Prostate gland (tissue), 2 donors: Measurements from ENCODE around the gene CCND1. TPM values are rescaled to one million over a fixed set of nuclear protein-coding genes. Genes with fewer than 3 reads are reported as not detected.

ENCODE experiments used
- DNase-seq: peaks from one replicate; pipeline ENCODE4 v3.0.0-alpha.2; 2019; ENCODE audit warnings: low spot score
- H3K27ac ChIP-seq, 2 donors: fragments of 200-600 bp; sonication (generic); 2 replicates each; pipeline ENCODE4 v1.5.1; 2017 to 2019
- H3K27me3 ChIP-seq: fragments of 200-600 bp; sonication (generic); replicated peaks from 2 replicates; pipeline ENCODE4 v1.5.1; 2019; ENCODE audit not compliant: insufficient read depth
- H3K36me3 ChIP-seq, 2 donors: fragments of 200-600 bp; sonication (generic); 1 replicate in 1 of 2; 2 replicates in 1 of 2; pipeline versions ENCODE4 v1.5.1 to v1.8.1; 2017 to 2019
- H3K4me1 ChIP-seq: fragments of 200-600 bp; sonication (generic); replicated peaks from 2 replicates; pipeline ENCODE4 v1.5.1; 2019
- H3K4me3 ChIP-seq, 2 donors: fragments of 200-600 bp; sonication (generic); 2 replicates each; pipeline ENCODE4 v1.5.1; 2017 to 2019
- H3K9me3 ChIP-seq: fragments of 200-600 bp; sonication (generic); 2 replicates; pipeline ENCODE4 v1.5.1; 2017
- CTCF ChIP-seq, 4 experiments: fragments of 200-600 bp in 2 of 4; fragments of 450-650 bp in 2 of 4; sonication (generic) in 2 of 4; IDR thresholded peaks; 1 replicate in 3 of 4; 2 replicates in 1 of 4; pipeline ENCODE4 v1.5.1; 2016 to 2019; ENCODE audit warnings: antibody characterized with exemption in 4 of 4, mild to moderate bottlenecking in 2 of 4, moderate library complexity in 2 of 4
- POLR2A ChIP-seq: fragments of 450-650 bp; IDR thresholded peaks from one replicate; pipeline ENCODE4 v1.6.1; 2016; ENCODE audit warnings: antibody characterized with exemption, mild to moderate bottlenecking
- POLR2AphosphoS5 ChIP-seq: sonication (generic); formaldehyde crosslinking; IDR thresholded peaks from one replicate; pipeline ENCODE4 v1.6.1; 2017; ENCODE audit warnings: antibody characterized with exemption
- WGBS: methylation state at CpG from one replicate; pipeline ENCODE4 v1.1.5; 2018; 5-methylcytosine and 5-hydroxymethylcytosine counted together
- intact Hi-C: fragments of 100-400 bp; cut with DNase I; formaldehyde crosslinking; loops from one replicate; pipeline ENCODE4 v1.14.2; 2022
- total RNA-seq, 2 donors: library from RNA; depleted of rRNA; stranded (reverse); fragments of >200 nt; gene quantifications; one replicate each; pipeline ENCODE4 v1.1.0, GENCODE V29; 2016

The CCND1 gene
- total RNA-seq, 2 donors from 2014 or later: 69.2 to 188 TPM

- WGBS: 67% methylated on average over 17 of the region's 17 CpGs
- TF ChIP-seq CTCF (IDR thresholded peaks at IDR 0.05) (no peak), POLR2A (no peak), POLR2AphosphoS5 (no peak)
- Histone ChIP-seq H3K27me3 (no peaks in the 10 kb centered on the region), H3K36me3 (no peaks in the 10 kb centered on the region), H3K9me3 (no peaks in the 10 kb centered on the region), H3K4me3 (no peak overlapping the region), H3K4me1 (no peaks in the 10 kb centered on the region), H3K27ac (no peak overlapping the region)
- intact Hi-C loops: no loop called here
- DNase-seq: no peak
Measured at GRCh38 chr11:69611548-69612526, 29.1 kb upstream of the CCND1 start.

DNA sequence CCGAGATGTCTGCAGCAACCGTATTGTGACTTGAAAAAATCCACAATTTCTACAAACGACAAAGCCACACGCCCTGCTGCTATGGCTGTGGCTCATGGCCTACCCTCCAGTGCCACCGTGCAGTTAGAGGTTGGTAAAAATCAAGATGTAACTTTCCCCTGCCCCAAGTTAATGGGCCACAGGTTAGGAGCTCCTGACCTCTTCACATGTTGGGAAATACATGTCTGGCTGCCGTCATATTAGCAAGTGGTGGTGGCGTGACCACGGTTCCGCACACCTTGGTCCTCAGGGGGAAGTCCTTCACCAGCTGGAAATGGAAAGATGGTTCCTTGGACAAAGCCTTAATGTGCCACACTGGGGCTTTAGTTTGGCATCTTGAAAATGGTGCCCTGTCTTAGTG, 27.4 kb upstream of the CCND1 start:
- TF ChIP-seq CTCF (IDR thresholded peaks at IDR 0.05) (no peak), POLR2AphosphoS5 (no peak), POLR2A (no peak)
- WGBS: 94% methylated on average over 9 of the region's 9 CpGs
- no peaks in the 10 kb centered on the region for H3K27me3 ChIP-seq
- no peak for DNase-seq
- no peaks in the 10 kb centered on the region for H3K36me3 ChIP-seq
- H3K4me1 ChIP-seq: no peaks in the 10 kb centered on the region
- H3K4me3 ChIP-seq: no peak overlapping the region
- no peak overlapping the region for H3K27ac ChIP-seq
- no peaks in the 10 kb centered on the region for H3K9me3 ChIP-seq
- intact Hi-C loops: no loop called here

GRCh38 chr11:69614085-69614484, 26.9 kb upstream of the CCND1 start:
- Histone ChIP-seq H3K4me1 (no peaks in the 10 kb centered on the region), H3K27ac (no peak overlapping the region), H3K4me3 (no peak overlapping the region), H3K36me3 (no peaks in the 10 kb centered on the region), H3K27me3 (no peaks in the 10 kb centered on the region), H3K9me3 (no peaks in the 10 kb centered on the region)
- whole genome bisulfite sequencing: 87% methylated on average over 8 of the region's 8 CpGs
- intact Hi-C loops: no loop called here
- TF ChIP-seq POLR2A: no peak
- no peak for TF ChIP-seq POLR2AphosphoS5
- TF ChIP-seq CTCF (IDR thresholded peaks at IDR 0.05): no peak
- DNase-seq: no peak

DNA sequence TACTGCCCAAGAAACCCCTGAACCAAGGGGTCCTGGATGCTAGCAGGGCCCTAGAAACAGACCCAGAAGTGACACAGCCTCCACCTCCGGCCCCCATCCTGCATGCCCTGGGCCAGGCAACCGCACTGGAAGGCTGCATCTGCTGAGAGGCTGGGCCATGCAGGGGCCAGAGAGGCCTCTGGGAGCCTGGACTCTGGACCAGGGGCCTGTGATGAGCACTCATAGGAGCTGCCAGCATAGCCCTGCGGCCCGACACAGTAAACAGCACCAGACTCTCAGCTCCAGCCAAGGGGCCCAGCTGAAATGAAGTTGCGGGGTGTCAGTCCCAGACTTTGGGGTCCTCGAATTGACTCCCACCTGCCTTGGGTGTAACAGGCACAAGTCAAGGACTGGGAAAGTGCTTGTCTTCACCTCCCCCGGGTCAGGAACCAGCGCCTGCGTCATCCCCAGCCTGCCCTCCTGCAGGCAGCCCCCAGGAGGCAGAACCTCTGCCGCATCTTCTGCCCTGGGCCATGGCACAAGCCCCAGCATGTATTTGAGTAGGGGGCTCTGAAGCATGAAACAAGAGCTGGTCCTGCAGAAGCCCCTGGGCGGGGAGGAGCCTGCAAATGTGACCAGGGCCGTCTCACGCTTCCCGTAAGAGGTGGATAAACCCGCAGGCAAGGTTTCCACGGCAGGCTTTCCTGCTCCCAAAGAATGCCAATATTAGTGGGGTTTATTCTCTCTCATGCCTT, 25.2 kb upstream of the CCND1 start:
- intact Hi-C loops: no loop called here
- Histone ChIP-seq H3K27ac (no peak overlapping the region), H3K4me3 (no peak overlapping the region), H3K27me3 (no peaks in the 10 kb centered on the region), H3K36me3 (no peaks in the 10 kb centered on the region), H3K9me3 (no peaks in the 10 kb centered on the region), H3K4me1 (no peaks in the 10 kb centered on the region)
- 90% methylated on average over 14 of the region's 16 CpGs for WGBS
- no peak for TF ChIP-seq CTCF (IDR thresholded peaks at IDR 0.05)
- no peak for TF ChIP-seq POLR2AphosphoS5
- TF ChIP-seq POLR2A: no peak
- no peak for DNase-seq
